Measurements from ENCODE around the gene MRPL12. TPM values are rescaled to one million over a fixed set of nuclear protein-coding genes. Genes with fewer than 3 reads are reported as not detected.

The MRPL12 gene
- total and polyA plus RNA-seq, 2 of the 13 experiments (the other 11 are each of a cell fraction or from before 2014, with no cell fraction given), result 39.1 to 94.1 TPM

GRCh38 chr17:81713556-81714411 is 10.6 kb downstream of the MRPL12 start (continued):
- TF ChIP-seq, protein P1, sequence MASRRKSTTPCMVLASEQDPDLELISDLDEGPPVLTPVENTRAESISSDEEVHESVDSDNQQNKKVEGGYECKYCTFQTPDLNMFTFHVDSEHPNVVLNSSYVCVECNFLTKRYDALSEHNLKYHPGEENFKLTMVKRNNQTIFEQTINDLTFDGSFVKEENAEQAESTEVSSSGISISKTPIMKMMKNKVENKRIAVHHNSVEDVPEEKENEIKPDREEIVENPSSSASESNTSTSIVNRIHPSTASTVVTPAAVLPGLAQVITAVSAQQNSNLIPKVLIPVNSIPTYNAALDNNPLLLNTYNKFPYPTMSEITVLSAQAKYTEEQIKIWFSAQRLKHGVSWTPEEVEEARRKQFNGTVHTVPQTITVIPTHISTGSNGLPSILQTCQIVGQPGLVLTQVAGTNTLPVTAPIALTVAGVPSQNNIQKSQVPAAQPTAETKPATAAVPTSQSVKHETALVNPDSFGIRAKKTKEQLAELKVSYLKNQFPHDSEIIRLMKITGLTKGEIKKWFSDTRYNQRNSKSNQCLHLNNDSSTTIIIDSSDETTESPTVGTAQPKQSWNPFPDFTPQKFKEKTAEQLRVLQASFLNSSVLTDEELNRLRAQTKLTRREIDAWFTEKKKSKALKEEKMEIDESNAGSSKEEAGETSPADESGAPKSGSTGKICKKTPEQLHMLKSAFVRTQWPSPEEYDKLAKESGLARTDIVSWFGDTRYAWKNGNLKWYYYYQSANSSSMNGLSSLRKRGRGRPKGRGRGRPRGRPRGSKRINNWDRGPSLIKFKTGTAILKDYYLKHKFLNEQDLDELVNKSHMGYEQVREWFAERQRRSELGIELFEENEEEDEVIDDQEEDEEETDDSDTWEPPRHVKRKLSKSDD (CRISPR knock-in tag; IDR thresholded peaks at IDR 0.05; ENCODE audit: low read depth), result peak; percentile 68
- TF ChIP-seq, protein P2, sequence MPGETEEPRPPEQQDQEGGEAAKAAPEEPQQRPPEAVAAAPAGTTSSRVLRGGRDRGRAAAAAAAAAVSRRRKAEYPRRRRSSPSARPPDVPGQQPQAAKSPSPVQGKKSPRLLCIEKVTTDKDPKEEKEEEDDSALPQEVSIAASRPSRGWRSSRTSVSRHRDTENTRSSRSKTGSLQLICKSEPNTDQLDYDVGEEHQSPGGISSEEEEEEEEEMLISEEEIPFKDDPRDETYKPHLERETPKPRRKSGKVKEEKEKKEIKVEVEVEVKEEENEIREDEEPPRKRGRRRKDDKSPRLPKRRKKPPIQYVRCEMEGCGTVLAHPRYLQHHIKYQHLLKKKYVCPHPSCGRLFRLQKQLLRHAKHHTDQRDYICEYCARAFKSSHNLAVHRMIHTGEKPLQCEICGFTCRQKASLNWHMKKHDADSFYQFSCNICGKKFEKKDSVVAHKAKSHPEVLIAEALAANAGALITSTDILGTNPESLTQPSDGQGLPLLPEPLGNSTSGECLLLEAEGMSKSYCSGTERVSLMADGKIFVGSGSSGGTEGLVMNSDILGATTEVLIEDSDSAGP (CRISPR knock-in tag; IDR thresholded peaks at IDR 0.05; ENCODE audit: borderline replicate concordance), result peak; percentile 85; the same call in 1 of the 2 replicates
- TF ChIP-seq SP2 (CRISPR knock-in tag; IDR thresholded peaks at IDR 0.05), result peak; percentile 73
- TF ChIP-seq, protein P3, sequence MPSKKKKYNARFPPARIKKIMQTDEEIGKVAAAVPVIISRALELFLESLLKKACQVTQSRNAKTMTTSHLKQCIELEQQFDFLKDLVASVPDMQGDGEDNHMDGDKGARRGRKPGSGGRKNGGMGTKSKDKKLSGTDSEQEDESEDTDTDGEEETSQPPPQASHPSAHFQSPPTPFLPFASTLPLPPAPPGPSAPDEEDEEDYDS (CRISPR knock-in tag; IDR thresholded peaks at IDR 0.05), result peak; percentile 66; the same call in 1 of the 2 replicates
- no peak for TF ChIP-seq NPAS2 (CRISPR knock-in tag; IDR thresholded peaks at IDR 0.05; ENCODE audit: borderline replicate concordance)
- TF ChIP-seq ZNF207 (IDR thresholded peaks at IDR 0.05; ENCODE audit: borderline replicate concordance), result no peak
- TF ChIP-seq, protein P4, sequence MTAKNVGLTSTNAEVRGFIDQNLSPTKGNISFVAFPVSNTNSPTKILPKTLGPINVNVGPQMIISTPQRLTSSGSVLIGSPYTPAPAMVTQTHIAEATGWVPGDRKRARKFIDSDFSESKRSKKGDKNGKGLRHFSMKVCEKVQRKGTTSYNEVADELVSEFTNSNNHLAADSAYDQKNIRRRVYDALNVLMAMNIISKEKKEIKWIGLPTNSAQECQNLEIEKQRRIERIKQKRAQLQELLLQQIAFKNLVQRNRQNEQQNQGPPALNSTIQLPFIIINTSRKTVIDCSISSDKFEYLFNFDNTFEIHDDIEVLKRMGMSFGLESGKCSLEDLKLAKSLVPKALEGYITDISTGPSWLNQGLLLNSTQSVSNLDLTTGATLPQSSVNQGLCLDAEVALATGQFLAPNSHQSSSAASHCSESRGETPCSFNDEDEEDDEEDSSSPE (CRISPR knock-in tag; IDR thresholded peaks at IDR 0.05), result peak; percentile 85
- no peak; the same call in 1 of the 2 replicates for TF ChIP-seq FOXA3 (CRISPR knock-in tag; IDR thresholded peaks at IDR 0.05)
- TF ChIP-seq, protein P5, sequence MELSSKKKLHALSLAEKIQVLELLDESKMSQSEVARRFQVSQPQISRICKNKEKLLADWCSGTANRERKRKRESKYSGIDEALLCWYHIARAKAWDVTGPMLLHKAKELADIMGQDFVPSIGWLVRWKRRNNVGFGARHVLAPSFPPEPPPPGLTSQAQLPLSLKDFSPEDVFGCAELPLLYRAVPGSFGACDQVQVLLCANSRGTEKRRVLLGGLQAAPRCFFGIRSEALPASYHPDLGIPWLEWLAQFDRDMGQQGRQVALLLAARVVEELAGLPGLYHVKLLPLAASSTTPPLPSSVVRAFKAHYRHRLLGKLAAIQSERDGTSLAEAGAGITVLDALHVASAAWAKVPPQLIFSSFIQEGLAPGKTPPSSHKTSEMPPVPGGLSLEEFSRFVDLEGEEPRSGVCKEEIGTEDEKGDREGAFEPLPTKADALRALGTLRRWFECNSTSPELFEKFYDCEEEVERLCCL (CRISPR knock-in tag; IDR thresholded peaks at IDR 0.05; ENCODE audit: borderline replicate concordance), result peak; percentile 91
- peak; percentile 90 for TF ChIP-seq TARDBP (CRISPR knock-in tag; IDR thresholded peaks at IDR 0.05)
- TF ChIP-seq GATA4 (IDR thresholded peaks at IDR 0.05; ENCODE audit: borderline replicate concordance, low read depth), result no peak
- peak; percentile 55 for TF ChIP-seq ZNF768 (CRISPR knock-in tag; IDR thresholded peaks at IDR 0.05)
- TF ChIP-seq ARID5B (CRISPR knock-in tag; IDR thresholded peaks at IDR 0.05), result peak; percentile 67
- TF ChIP-seq NR2F1 (CRISPR knock-in tag; IDR thresholded peaks at IDR 0.05), result peak in 1 of 2 experiments; percentile 16; a peak in 3 of 4 replicates
- peak; percentile 49 for TF ChIP-seq RARA (CRISPR knock-in tag; IDR thresholded peaks at IDR 0.05)
- TF ChIP-seq YY1 (IDR thresholded peaks at IDR 0.05; ENCODE audit: insufficient read depth, insufficient replicate concordance, low read depth, low read length), result peak; percentile 77

Data from HepG2 (cell line).